CD4-positive, alpha-beta T cell treated with Interferon alpha-2 for 1 hour (primary cell): ENCODE measurements around the gene DIDO1.

Experiments
- DNase-seq, 2 donors: peaks; one replicate each; pipeline ENCODE4 v3.0.0-alpha.2; 2020 to 2022

The DIDO1 gene

DNA sequence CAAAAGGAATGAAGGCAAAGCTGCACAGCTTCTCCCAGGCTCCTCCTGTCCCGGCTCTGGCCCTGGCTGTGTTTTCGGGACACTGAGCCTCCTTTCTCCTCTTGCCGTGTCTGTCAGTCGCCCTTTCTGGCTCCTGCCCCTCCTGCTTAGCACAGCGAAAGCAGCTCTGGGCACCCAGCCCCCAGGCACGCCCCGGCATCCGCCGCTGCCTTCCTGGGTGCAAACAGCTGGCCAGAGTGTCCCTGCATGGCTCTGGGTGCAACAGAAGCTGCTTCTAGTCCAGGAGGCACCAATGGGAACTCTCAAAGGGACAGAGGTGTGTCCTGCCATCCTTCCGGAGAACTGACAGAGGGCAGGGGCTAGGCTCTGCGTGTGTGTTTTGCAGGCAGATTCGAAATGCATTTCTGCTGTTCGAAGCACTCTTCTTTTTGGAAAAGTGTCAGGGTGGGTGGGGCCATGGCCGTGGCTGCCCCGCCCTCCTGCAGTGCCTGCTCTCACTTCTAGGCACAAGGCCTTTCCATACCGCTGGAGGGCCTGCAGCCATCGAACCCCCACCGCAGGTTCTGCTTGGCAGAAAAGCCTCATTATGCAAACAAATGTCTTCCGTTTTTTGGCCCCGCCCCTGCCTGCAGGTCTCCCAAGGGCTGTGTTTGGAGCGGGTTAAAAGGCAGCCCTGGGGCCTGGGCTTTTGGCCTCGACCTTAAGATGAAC, 93.9 kb downstream of the DIDO1 start:
- peak; percentile 31 to 76 for DNase-seq

DNA sequence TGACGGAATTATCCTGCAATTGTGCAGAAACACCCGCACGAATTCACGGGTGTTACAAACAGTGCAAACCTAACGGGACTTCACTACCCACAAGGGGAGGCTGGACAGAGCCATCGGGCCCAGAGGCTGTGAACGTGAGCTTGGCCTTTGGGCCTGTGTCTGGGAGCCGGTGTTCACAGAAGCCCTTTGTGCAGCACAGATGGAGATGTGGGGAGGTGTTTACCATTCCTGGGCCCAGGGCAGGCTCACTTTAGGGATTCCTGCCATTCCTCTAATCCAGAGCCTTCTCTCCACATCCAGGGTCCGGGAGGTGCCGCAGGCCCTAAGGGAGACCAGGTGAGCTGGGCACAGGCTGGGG, 94.5 kb downstream of the DIDO1 start:
- no peak for DNase-seq

DNA sequence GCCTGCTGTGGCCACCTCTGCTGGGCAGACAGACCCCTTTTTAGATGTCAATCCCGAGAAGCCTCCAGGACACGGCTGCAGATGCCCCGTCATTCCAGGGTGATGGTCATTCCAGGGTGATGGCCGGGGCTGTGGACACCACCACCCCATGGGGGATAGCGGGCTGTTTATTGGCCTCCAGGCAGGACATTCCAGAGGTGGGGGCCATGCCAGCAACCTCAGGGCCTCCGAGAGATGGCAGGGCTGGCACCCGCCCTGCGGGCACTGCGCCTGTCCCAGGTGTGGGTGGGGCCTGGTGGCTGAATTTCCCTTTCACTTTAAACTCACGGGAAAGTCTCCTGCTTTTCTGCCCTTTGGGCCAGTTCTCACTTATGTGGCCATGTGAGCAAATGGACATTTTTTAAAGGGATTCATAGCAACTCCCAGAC, 94.9 kb downstream of the DIDO1 start:
- DNase-seq: no peak

DNA sequence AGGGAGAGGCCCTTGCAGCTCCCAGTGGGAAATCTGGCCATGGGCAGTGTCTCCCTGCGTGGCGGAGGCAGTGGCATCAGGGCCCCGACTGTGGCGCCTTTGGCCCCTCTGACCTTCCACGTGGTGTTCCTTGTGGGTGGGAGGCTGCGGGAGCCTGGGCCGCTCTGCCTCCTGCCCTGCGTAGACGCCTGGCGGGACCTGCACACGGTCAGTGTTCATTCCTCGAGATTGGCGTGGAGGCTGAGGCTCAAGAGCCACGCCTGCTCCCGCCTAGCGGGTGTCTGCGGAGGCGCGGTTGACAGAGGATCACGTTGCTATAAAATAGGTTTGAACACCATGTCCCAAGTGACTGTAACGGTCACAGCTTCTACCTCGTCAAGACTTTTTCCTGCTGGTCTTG, 95.5 kb downstream of the DIDO1 start:
- no peak for DNase-seq

DNA sequence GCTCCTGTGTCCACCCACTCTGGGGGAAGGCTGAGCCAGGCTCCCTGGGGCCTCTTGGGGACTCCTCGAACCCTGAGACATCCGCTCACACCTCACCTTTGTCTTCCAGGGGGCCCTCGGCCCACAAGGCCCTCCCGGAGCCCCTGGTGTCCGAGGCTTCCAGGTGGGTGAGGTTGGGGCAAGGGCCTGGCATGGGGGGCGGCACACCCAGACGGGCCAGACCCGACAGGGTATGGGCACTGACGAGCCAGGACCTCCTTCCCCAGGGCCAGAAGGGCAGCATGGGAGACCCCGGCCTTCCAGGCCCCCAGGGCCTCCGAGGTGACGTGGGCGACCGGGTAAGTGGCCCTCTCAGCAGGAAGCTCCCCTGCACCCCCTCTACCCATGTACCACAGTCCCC, 96.1 kb downstream of the DIDO1 start:
- DNase-seq: no peak

DNA sequence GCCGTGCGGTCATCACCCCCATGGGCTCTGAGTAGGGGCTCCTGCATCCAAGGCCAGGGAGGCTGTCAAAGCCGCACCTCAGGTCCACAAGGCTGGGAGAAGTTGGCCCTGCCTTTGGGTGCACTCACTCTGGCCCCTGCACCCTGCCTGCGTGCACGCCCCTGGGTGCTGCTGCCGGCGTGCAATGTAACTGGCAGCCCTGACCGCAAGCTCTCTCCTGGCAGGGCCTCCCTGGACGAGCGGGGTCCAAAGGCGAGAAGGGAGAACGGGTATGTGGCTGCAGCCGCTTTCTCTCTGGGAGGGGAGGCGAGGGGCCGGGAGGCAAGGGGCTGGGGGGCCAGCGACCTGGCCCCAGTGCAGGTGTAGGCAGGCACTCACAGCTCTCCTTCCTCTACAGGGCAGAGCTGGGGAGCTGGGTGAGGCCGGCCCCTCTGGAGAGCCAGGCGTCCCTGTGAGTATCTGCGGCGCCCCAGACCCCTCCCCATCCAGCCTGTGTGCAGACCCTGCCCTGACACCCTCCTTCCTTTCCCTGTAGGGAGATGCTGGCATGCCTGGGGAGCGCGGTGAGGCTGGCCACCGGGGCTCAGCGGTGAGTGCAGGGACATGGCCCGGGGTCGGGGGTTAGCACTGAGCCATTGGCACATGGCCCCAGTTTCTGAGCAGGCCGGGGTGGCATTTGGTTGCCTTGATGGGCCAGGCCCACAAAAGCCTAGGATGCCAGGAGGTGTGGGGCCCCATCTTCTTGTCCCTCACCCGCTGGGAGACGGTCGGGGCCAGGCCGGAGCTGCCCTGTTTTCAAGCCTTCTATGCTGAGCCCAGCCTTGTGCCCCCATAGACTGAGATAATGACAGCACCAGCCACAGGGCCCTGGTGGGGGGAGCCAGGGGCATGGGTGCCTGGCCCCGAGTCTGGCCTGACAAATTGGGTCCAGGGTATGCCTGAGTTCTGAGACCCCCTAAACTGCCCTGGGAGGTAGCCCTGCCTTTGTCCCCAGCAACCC, 96.8 kb downstream of the DIDO1 start:
- no peak for DNase-seq

DNA sequence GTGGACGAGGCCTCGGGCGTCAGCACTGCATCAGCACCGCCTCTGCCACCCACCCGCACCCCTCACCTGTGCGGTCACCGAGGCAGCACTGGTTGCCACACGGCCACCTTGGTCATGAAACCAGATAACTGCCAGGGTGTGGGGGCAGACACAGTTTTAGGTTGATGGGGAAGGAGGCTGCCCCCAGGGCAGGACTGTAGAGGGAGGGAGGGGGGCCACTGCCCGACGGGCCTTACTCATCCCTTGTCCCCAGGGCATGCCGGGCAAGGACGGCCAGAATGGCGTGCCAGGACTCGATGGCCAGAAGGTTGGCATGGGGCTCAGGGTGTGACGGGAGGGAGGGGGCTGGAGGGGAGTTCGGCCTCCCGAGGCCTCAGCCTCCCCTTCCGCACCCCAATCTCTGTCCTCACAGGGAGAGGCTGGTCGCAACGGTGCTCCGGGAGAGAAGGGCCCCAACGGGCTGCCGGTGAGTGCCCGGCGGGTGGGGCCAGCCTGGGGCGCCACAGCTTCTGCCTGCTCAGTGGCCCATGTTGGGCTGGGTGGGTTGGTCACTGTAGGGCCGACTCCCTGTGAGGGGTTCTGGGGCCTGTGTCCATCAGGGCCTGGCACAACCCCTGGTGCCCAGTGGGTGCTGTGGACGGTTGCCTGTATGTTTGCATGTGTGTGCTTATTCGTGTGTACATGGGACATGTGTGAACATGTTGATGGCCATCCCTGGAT, 97.6 kb downstream of the DIDO1 start:
- DNase-seq: no peak

DNA sequence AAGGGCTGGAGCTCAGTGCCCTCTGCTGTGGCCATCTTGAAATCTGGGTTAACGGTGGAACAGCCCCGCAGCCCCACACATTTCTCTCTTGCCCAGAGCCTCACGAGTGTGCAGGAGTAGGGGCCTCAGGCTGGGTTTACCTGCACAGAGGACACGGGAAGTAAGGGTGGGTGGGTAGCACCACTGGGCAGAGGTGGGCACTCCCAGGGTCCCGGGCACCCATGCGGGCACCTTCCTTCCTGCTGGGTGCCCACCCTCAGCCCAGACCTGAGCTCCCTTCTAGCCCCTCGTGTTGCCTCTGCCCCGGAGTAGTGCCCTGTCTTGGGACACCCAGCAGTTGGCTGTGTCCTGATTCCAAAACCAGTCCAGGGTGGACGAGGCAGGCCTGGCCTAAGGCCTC, 98.3 kb downstream of the DIDO1 start:
- DNase-seq: no peak
